ENCODE measurements around the gene KRTAP12-3.

The KRTAP12-3 gene

GRCh38 chr21:44706026-44706705, 48.4 kb downstream of the KRTAP12-3 start:
- DNase-seq = no peak

GRCh38 chr21:44706706-44707581, 49.2 kb downstream of the KRTAP12-3 start:
- DNase-seq = no peak
